Measurements from ENCODE around the gene KLF5. TPM values are rescaled to one million over a fixed set of nuclear protein-coding genes. Genes with fewer than 3 reads are reported as not detected.

The KLF5 gene
- total and polyA plus RNA-seq, 12 donors, result 2.0 to 10.3 (median 4.6) TPM

GRCh38 chr13:73090116-73090822 lies 31.5 kb downstream of the KLF5 start:
- TF ChIP-seq POLR2A (IDR thresholded peaks at IDR 0.05), result no peak
- TF ChIP-seq CTCF (IDR thresholded peaks at IDR 0.05), result no peak
- intact Hi-C loops (cut with DNase I), result no loop called here

GRCh38 chr13:73090823-73091187 lies 32.0 kb downstream of the KLF5 start:
- Histone ChIP-seq H3K4me1 (replicated peaks in 1 of 2) (no peaks in the 10 kb centered on the region), H3K36me3 (replicated peaks in 1 of 2) (no peaks in the 10 kb centered on the region), H3K27me3 (no peaks in the 10 kb centered on the region), H3K9me3 (replicated peaks in 1 of 3) (no peaks in the 10 kb centered on the region), H3K27ac (no peak overlapping the region), H3K4me3 (no peak overlapping the region)
- TF ChIP-seq CTCF (IDR thresholded peaks at IDR 0.05) (no peak), POLR2A (IDR thresholded peaks at IDR 0.05) (no peak)
- no peak for DNase-seq
- WGBS, 4 donors, result 34 to 50% (median 48%) methylated on average over 1 of the region's 1 CpG
- intact Hi-C loops (cut with DNase I), result no loop called here

More at GRCh38 chr13:73090116-73090822, 31.5 kb downstream of the KLF5 start:
- 70 to 72% (median 71%) methylated on average over 8 of the region's 8 CpGs for WGBS, 4 donors
- no peaks in the 10 kb centered on the region for H3K27me3 ChIP-seq
- no peaks in the 10 kb centered on the region for H3K4me1 ChIP-seq (replicated peaks in 1 of 2)
- H3K36me3 ChIP-seq (replicated peaks in 1 of 2), result no peaks in the 10 kb centered on the region
- DNase-seq, result peak in 2 of 7 donors; percentile 5 to 11
- H3K9me3 ChIP-seq (replicated peaks in 1 of 3), result no peaks in the 10 kb centered on the region
- no peak overlapping the region for H3K27ac ChIP-seq
- H3K4me3 ChIP-seq, result no peak overlapping the region

GRCh38 chr13:73092829-73093228 lies 34.0 kb downstream of the KLF5 start:
- intact Hi-C loops (cut with DNase I), result no loop called here
- Histone ChIP-seq H3K4me3 (no peak overlapping the region), H3K27me3 (no peaks in the 10 kb centered on the region), H3K36me3 (replicated peaks in 1 of 2) (no peaks in the 10 kb centered on the region), H3K9me3 (replicated peaks in 1 of 3) (no peaks in the 10 kb centered on the region), H3K4me1 (replicated peaks in 1 of 2) (no peaks in the 10 kb centered on the region), H3K27ac (no peak overlapping the region)
- no peak for DNase-seq
- TF ChIP-seq CTCF (IDR thresholded peaks at IDR 0.05), result no peak
- no peak for TF ChIP-seq POLR2A (IDR thresholded peaks at IDR 0.05)

GRCh38 chr13:73096173-73096572 lies 37.4 kb downstream of the KLF5 start:
- no peak overlapping the region for H3K4me3 ChIP-seq
- DNase-seq, result no peak
- WGBS, 4 donors, result 47 to 58% (median 53%) methylated on average over 2 of the region's 2 CpGs
- H3K4me1 ChIP-seq (replicated peaks in 1 of 2), result no peaks in the 10 kb centered on the region
- no peaks in the 10 kb centered on the region for H3K36me3 ChIP-seq (replicated peaks in 1 of 2)
- no peak for TF ChIP-seq POLR2A (IDR thresholded peaks at IDR 0.05)
- no peak for TF ChIP-seq CTCF (IDR thresholded peaks at IDR 0.05)
- no peaks in the 10 kb centered on the region for H3K9me3 ChIP-seq (replicated peaks in 1 of 3)
- H3K27me3 ChIP-seq, result no peaks in the 10 kb centered on the region
- no peak overlapping the region for H3K27ac ChIP-seq
- intact Hi-C loops (cut with DNase I), result no loop called here

Measured in adrenal gland (tissue), 12 donors.